Measurements from ENCODE around the gene ELOVL1. TPM values are rescaled to one million over a fixed set of nuclear protein-coding genes. Genes with fewer than 3 reads are reported as not detected.

The ELOVL1 gene
- total RNA-seq, 1 donor from 2014 or later: 51.9 TPM

DNA sequence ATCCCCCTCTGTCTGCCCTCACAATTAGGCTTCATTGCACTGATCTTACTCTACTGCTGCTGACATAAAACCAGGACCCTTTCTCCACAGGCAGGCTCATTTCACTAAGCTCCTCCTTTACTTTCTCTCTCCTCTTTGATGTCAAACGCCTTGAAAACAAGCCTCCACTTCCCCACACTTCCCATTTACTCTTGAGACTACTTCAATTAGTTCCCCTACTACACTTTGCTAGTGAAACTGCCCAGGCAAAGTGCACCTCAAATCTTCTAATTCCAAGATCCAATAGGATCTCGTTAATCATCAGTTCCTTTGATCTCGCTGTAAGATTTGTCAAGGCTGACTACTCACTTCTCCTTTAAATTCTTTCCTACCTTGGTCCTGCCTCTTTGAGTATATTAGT is 14.9 kb downstream of the ELOVL1 start:
- DNase-seq: no peak

GRCh38 chr1:43352351-43352705 is 15.5 kb downstream of the ELOVL1 start:
- DNase-seq: no peak

GRCh38 chr1:43351421-43352350 is 16.1 kb downstream of the ELOVL1 start:
- no peak for DNase-seq

GRCh38 chr1:43350976-43351375 is 16.8 kb downstream of the ELOVL1 start:
- DNase-seq: no peak

DNA sequence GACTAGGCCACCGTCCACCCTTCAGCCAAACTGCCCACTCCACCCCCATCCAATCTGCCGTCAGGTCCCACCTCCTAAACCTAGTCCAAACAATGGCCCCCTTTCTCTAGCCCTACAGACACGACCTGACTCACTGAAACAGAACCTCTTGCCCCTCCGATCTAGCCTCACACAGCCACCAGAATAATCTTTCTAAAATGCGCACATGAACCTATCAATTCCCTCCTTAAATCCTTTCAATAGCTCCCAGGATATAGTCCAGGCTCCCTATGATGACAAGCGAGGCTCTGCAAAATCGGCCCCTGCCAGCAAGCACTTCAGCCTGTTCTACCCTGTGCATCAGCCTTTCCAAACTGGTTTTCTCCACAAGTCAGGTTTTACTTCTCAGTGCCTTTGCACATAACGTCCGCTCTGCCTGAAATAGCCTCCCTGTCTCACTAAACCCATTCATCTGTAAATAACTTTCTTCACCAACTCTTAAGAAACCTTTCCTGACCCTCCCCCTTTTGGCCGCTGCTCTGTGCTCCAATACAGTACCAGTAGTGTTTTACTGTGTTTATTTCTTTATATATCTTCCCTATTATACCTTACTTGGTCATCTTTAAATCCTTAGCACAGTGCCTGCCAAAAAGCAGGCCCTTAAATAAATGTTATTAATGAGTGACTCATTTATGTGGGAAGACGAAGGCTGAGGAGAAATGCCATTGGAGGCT is 18.1 kb downstream of the ELOVL1 start:
- DNase-seq: no peak

DNA sequence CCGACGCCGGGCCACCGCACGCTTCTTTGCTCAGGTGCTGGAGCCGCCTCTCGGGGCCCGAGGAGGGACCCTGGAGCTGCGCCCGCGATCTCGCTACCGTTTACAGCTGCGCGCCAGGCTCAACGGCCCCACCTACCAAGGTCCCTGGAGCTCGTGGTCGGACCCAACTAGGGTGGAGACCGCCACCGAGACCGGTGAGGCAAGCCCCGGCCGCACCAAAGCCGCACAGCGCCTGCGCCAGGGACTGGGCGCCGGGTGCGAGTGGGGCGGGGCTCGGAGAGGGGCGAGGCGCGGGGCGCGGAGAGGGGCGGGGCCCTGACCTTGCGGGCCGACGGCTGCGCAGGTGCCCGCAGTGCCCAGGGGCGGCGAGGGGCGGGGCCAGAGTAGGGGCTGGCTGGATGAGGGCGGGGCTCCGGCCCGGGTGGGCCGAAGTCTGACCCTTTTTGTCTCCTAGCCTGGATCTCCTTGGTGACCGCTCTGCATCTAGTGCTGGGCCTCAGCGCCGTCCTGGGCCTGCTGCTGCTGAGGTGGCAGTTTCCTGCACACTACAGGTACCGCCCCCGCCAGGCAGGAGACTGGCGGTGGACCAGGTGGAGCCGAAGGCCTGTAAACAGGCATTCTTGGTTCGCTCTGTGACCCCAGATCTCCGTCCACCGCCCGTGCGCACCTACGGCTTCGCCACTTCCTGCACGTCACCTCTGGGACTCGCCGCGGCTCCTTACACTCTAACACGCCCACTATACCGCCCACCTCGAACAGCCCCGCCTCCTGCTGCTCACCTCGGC is 18.8 kb downstream of the ELOVL1 start:
- DNase-seq: peak; percentile 72

GRCh38 chr1:43348343-43348808 is 19.4 kb downstream of the ELOVL1 start:
- peak; percentile 32 for DNase-seq

DNA sequence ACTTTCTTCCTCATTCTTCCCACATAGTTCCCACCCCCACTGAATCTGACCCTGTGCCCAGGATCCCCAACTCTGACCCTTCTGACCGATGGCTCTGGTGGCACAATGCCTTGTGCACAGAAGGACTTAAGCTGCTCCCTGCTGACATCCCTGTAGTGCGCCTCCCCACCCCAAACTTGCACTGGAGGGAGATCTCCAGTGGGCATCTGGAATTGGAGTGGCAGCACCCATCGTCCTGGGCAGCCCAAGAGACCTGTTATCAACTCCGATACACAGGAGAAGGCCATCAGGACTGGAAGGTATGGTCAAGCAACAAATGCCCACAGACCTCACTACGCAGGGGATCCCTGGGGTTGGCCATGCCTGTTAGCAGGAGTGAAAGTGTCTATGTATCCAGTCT is 21.2 kb downstream of the ELOVL1 start:
- no peak for DNase-seq

DNA sequence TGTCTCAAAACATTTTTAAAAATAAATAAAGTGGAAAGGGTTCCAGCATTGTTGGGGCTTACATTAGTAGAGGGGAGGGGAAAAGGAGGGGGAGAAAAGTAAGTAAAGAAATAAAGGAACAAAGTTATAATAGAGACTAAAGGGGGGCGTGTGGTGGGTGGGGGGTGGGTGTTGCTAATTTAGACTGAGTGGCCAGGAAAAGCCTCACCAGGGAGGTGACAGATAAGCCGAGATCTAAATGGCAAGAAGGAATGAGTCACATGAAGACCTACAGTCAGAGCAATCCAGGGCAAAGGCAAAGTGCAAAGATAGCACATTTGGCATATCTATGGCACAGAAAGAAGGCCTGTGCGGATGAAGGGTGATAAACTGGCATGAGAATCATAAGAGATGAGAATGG is 22.7 kb downstream of the ELOVL1 start:
- DNase-seq: no peak

DNA sequence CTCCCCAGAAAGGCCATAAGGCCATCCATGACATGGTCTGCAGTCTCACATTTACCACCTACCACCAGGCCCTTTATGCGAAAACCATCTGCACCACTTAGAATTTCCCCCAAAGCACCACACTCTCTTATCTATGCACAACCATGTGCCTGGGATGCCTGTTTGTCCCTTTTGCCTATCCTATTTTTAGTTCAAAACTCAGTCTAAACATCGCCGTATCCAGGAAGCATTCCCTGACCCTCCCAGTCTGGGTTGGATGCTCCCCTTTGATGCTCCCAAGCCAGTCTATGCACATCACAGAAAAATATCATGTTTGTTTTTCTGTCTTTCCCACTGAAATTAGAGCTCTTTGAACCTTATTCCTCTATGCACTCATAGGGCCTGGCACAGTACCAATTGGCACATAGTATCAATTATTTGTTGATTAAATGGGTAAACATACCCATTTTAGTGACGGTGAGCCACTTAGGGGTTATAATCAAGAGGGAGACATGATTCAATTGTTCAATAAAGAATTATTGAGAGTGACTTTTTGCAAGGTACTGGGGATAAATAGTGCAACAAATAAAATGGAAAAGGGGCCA is 23.5 kb downstream of the ELOVL1 start:
- no peak for DNase-seq

- no peak for DNase-seq
Observed at GRCh38 chr1:43340559-43340958, 27.3 kb downstream of the ELOVL1 start.

DNA sequence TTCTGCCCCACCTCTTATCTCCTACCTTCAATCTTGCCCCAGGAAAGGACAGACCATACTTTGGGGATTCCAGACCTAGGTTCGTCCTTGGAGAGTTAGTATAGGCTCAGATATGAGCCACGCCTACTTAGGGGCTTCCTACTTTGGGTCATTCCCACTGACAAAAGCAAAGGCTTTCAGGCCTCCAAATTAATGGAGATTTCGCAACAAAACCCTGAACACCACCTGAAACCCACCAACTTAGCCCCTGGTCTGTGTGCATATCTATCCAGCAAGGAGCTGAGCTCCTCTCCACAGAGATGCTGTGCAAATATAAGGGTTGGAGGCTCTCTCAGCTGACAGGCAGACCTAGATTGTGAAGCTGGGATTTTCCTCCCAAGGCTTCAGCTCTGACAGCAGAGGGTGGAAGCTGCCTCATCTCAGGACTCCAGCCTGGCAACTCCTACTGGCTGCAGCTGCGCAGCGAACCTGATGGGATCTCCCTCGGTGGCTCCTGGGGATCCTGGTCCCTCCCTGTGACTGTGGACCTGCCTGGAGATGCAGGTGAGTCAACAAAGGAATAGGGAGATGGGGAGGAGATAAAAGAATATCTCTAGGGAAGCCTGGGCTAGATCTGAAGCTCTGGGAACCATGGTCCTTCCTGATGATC is 28.1 kb downstream of the ELOVL1 start:
- no peak for DNase-seq

GRCh38 chr1:43338001-43338400 is 29.8 kb downstream of the ELOVL1 start:
- no peak for DNase-seq

DNA sequence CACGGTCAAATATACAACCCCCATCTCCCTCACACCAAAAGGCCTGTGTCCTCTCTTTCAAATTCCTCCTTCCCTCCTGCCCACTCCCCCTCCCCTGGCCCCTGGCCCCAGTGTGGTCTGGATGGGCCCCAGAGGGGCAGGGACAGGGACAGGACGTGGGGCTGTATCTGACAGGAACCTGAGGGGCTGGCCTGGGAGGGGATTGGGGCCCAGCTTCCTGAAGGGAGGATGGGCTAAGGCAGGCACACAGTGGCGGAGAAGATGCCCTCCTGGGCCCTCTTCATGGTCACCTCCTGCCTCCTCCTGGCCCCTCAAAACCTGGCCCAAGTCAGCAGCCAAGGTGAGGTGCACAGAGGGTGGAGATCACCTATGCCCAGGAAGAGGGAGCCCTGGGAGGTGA is 30.2 kb downstream of the ELOVL1 start, which contains the start of gene MPL:
TSS of gene MPL (plus strand) at position 231 of the 400 bp plus-strand sequence. CDS start at position 262, 31 bp downstream.
- DNase-seq: no peak

- no peak for DNase-seq
Observed at GRCh38 chr1:43334453-43335205, 33.2 kb downstream of the ELOVL1 start.

DNA sequence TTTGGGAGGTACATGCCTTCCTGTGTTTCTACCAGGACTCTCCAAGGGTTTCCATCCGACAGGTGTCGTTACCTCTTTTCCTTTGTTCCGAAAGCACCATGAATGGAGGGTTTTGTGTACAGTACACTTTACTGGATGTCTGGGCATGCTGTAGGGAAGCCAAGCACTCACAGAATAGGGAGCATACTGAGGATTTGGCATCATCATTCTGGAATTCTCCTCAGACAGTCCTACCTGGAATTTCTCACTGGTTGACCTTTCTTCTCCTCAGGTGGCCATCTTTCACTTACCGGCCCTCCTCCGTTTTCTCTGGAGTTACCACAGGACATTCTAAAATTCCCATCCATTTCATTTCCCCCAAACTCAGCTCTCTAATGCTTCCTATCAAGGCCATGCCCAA is 36.1 kb downstream of the ELOVL1 start:
- DNase-seq: no peak

DNA sequence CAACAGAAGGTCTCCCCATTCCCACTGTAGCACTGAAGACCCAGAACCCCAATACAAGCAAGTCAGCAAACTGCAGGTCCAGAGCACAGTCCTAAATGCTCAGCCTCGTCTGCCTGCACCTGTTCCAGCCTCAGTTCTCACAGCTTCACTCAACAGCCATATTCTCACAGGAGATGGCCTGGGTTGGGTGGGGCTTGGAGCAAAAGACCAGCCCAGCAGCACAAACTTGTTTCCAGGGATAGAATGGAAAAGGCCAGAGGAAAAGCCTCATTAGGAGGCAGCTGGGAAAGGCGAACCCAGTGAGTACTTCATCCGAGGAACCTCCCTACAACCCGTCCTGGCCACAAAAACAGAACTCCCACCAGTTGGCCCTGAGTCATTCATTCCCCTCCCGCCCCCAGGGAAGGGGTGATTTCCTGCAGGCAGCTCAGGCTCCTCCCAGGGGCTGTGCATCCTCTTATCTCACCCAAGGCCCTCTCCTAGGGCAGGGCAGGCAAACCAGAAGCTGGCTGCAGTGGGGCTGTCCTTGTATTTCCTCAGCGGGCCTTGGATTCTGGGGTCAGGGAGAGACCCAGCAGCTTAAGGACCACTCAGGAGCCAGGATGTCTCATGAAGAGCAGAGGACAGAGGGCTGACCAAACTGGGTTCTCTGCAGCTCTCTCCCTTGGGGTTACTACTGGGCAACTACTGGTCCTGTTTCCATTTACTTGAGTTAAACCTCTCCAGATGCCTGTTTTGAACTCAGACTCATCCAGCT is 37.6 kb downstream of the ELOVL1 start:
- peak; percentile 85 for DNase-seq

DNA sequence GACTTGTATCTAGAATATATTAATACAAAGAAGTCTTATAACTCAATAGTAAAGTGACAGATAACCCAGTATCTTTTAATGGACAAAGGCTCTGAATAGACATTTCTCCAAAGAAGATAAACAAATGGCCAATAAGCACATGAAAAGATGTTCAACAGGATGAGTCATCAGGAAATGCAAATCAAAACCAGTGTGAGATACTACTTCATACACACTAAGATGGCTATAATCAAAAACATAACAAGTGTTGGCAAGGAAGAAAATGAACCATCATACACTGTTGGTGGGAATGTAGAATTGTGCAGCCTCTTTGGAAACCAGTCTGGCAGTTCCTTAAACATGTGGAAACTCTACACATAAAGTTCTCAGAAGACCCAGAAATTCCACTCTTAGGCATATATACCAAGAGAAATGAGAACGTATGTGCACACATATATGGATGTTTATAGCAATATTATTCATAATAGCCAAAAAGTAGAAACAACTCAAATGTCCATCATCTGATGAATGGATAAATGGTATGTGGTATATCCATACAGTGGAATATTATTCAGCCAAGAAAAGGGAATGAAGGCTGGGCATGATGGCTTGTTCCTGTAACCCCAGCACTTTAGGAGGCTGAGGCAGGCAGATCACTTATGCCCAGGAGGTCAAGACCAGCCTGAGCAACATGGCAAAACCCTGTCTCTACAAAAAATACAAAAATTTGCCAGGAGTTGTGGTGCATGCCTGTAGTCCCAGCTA is 40.1 kb downstream of the ELOVL1 start:
- DNase-seq: no peak

GRCh38 chr1:43325381-43325780 is 42.4 kb downstream of the ELOVL1 start:
- DNase-seq: no peak

DNA sequence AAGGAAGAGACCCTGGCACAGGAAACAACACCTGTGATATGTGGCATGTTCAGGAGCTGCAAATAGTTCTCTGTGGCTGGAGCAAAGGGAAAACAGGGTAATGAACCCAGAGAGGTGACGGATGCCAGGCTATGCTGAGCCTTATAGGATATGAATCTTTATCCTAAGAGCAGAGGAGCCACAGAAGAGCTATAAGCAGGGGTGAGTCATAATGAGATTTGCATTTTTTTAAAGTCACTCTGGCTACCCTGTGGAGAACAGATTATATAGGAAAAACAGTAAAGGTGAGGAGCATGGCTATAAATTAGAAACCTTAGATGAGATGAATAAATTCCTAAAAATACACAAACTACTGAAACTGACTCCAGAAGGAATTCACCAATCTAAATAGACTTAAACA is 43.0 kb downstream of the ELOVL1 start:
- no peak for DNase-seq
